ENCODE measurements around the gene ANTXR2. TPM values are rescaled to one million over a fixed set of nuclear protein-coding genes. Genes with fewer than 3 reads are reported as not detected.

The ANTXR2 gene
- total and polyA plus RNA-seq, 2 of the 13 experiments (the other 11 are each of a cell fraction or from before 2014, with no cell fraction given) = 4.6 to 14.5 TPM

- no peak for ATAC-seq
Measured at GRCh38 chr4:80065601-80066000, 7.4 kb downstream of the ANTXR2 start.

DNA sequence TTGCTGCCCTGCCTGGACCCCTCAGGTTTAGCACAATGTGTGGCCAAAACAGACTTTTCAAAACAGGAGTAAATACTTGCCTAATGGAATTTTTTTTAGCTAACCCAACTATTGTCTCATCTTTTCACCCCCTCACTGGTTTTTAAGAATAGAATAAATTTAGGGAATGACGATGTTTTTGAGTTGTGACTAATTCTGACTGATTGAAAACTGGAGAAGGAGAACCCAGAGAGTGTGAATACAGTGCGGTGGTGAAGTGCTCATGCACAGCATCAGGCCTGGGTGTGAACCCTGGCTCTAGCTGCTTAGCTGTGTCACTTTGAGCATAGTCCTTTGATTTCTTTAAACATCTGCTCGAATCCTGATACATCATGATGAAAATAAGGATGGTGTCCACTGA, 10.5 kb downstream of the ANTXR2 start:
- Histone ChIP-seq H4K20me1 (ENCODE audit: insufficient read depth, low read length) (no peaks in the 10 kb centered on the region), H3K79me2 (ENCODE audit: insufficient read depth, low read length) (no peaks in the 10 kb centered on the region), H3K27me3 (ENCODE audit: control insufficient read depth in 1 of 2, insufficient read depth in 2 of 2, low read length in 2 of 2) (no peaks in the 10 kb centered on the region), H3K9me3 (ENCODE audit: low read length) (no peaks in the 10 kb centered on the region), H3K4me1 (ENCODE audit: insufficient read depth, low read length) (peaks cover 10% of the 10 kb centered on the region), H3K4me3 (replicated peaks in 1 of 3; ENCODE audit: insufficient read depth in 1 of 3, low read depth in 2 of 3, low read length in 3 of 3) (no peak overlapping the region), H3K9ac (ENCODE audit: insufficient read depth, low read depth, low read length) (no peak overlapping the region), H3K4me2 (ENCODE audit: low read depth, low read length) (no peak overlapping the region), H3K27ac (ENCODE audit: extremely low read length, insufficient read depth, low read length) (no peak overlapping the region), H3K36me3 (replicated peaks in 1 of 2; ENCODE audit: control insufficient read depth in 1 of 2, insufficient read depth in 2 of 2, low read length in 2 of 2) (no peaks in the 10 kb centered on the region), H2AFZ (ENCODE audit: low read length) (no peak overlapping the region)
- intact Hi-C loops (cut with micrococcal nuclease; ENCODE audit: unreplicated experiment) = loop anchor here (1.0 kb wide), 1 partner anchor 9 kb away; no protein-coding TSS in a partner anchor
- no TSS peak for BruUV-seq (replicated peaks)
- POLR2A ChIA-PET = interaction anchor here (1.2 kb wide), 1 partner anchor 10 kb away, joined by 5 read pairs; the partner anchor contains the start of gene ANTXR2
- FAIRE-seq = peak; percentile 32
- 94% methylated on average over 3 of the region's 3 CpGs for WGBS (ENCODE audit: low lambda C conversion rate)
- in situ Hi-C loops (cut with HindIII; ENCODE audit: extremely low pct_ligation_motif_present, low pct_unique_long_range_greater_than_20kb) = no loop called here
- CTCF ChIA-PET (ENCODE audit: low intra/inter-chr PET ratio, low total read pairs) = no interaction called here
- ATAC-seq = no peak
- no peak for DNase-seq (ENCODE audit: low spot score)
- TF ChIP-seq ZNF616 (CRISPR knock-in tag; IDR thresholded peaks at IDR 0.05; ENCODE audit: low read depth) (no peak), ZNF556 (CRISPR knock-in tag; IDR thresholded peaks at IDR 0.05; ENCODE audit: borderline replicate concordance) (no peak), E2F2 (CRISPR knock-in tag; IDR thresholded peaks at IDR 0.05; ENCODE audit: borderline replicate concordance) (no peak), GMEB1 (CRISPR knock-in tag; IDR thresholded peaks at IDR 0.05; ENCODE audit: borderline replicate concordance) (no peak), MTERF4 (CRISPR knock-in tag; IDR thresholded peaks at IDR 0.05) (no peak), ZNF816 (CRISPR knock-in tag; IDR thresholded peaks at IDR 0.05; ENCODE audit: borderline replicate concordance) (no peak), CHD4 (IDR thresholded peaks at IDR 0.05; ENCODE audit: borderline replicate concordance, low read length) (no peak), ZNF564 (CRISPR knock-in tag; IDR thresholded peaks at IDR 0.05) (no peak)
- TF ChIP-seq, protein P1, sequence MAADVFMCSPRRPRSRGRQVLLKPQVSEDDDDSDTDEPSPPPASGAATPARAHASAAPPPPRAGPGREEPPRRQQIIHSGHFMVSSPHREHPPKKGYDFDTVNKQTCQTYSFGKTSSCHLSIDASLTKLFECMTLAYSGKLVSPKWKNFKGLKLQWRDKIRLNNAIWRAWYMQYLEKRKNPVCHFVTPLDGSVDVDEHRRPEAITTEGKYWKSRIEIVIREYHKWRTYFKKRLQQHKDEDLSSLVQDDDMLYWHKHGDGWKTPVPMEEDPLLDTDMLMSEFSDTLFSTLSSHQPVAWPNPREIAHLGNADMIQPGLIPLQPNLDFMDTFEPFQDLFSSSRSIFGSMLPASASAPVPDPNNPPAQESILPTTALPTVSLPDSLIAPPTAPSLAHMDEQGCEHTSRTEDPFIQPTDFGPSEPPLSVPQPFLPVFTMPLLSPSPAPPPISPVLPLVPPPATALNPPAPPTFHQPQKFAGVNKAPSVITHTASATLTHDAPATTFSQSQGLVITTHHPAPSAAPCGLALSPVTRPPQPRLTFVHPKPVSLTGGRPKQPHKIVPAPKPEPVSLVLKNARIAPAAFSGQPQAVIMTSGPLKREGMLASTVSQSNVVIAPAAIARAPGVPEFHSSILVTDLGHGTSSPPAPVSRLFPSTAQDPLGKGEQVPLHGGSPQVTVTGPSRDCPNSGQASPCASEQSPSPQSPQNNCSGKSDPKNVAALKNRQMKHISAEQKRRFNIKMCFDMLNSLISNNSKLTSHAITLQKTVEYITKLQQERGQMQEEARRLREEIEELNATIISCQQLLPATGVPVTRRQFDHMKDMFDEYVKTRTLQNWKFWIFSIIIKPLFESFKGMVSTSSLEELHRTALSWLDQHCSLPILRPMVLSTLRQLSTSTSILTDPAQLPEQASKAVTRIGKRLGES (CRISPR knock-in tag; IDR thresholded peaks at IDR 0.05; ENCODE audit: borderline replicate concordance) = no peak

More at GRCh38 chr4:80065601-80066000, 7.4 kb downstream of the ANTXR2 start:
- intact Hi-C loops (cut with micrococcal nuclease; ENCODE audit: unreplicated experiment) = no loop called here
- Histone ChIP-seq H3K36me3 (replicated peaks in 1 of 2; ENCODE audit: control insufficient read depth in 1 of 2, insufficient read depth in 2 of 2, low read length in 2 of 2) (no peaks in the 10 kb centered on the region; a peak in 1 of 5 replicates), H3K27me3 (ENCODE audit: control insufficient read depth in 1 of 2, insufficient read depth in 2 of 2, low read length in 2 of 2) (no peaks in the 10 kb centered on the region), H3K4me2 (ENCODE audit: low read depth, low read length) (no peak overlapping the region), H3K27ac (ENCODE audit: extremely low read length, insufficient read depth, low read length) (no peak overlapping the region), H3K4me1 (ENCODE audit: insufficient read depth, low read length) (peaks cover 23% of the 10 kb centered on the region), H2AFZ (ENCODE audit: low read length) (no peak overlapping the region), H4K20me1 (ENCODE audit: insufficient read depth, low read length) (no peaks in the 10 kb centered on the region), H3K9me3 (ENCODE audit: low read length) (no peaks in the 10 kb centered on the region), H3K79me2 (ENCODE audit: insufficient read depth, low read length) (no peaks in the 10 kb centered on the region), H3K4me3 (replicated peaks in 1 of 3; ENCODE audit: insufficient read depth in 1 of 3, low read depth in 2 of 3, low read length in 3 of 3) (no peak overlapping the region), H3K9ac (ENCODE audit: insufficient read depth, low read depth, low read length) (no peak overlapping the region)
- ChIA-PET POLR2A (no interaction called here), CTCF (ENCODE audit: low intra/inter-chr PET ratio, low total read pairs) (no interaction called here)
- TF ChIP-seq SP5 (CRISPR knock-in tag; IDR thresholded peaks at IDR 0.05; ENCODE audit: borderline replicate concordance, low read depth) (no peak), HNRNPLL (IDR thresholded peaks at IDR 0.05; ENCODE audit: low read depth, low read length, poor library complexity, severe bottlenecking) (no peak), ZNF317 (CRISPR knock-in tag; IDR thresholded peaks at IDR 0.05) (no peak), CEBPB (IDR thresholded peaks at IDR 0.05; ENCODE audit: borderline replicate concordance, low read depth, low read length) (0 out of 2 replicates have a peak, but pooled peaks have one; percentile 5)
- FAIRE-seq (no peak), DNase-seq (ENCODE audit: low spot score) (no peak)
- 93% methylated on average over 2 of the region's 2 CpGs for WGBS (ENCODE audit: low lambda C conversion rate)
- BruUV-seq (replicated peaks) = no TSS peak
- in situ Hi-C loops (cut with HindIII; ENCODE audit: extremely low pct_ligation_motif_present, low pct_unique_long_range_greater_than_20kb) = no loop called here

Measured in HepG2 (cell line).